Astrocyte of the cerebellum (primary cell): ENCODE measurements around the gene ARHGEF39.

ENCODE experiments used
- DNase-seq: peaks from one replicate; pipeline ENCODE4 v3.0.0-alpha.2; 2011; ENCODE audit warnings: low read depth
- H3K4me3 ChIP-seq: 2 replicates; pipeline ENCODE4 v1.5.1; 2011; ENCODE audit warnings: mild to moderate bottlenecking, low read depth, low read length, moderate library complexity
- CTCF ChIP-seq: IDR thresholded peaks from 2 replicates; pipeline ENCODE4 v1.5.1; 2012; ENCODE audit warnings: low read length, low read depth, moderate library complexity, mild to moderate bottlenecking; ENCODE audit errors: missing control alignments
- in situ Hi-C: cut with HindIII; loops from 2 replicates; pipeline ENCODE4 v1.10.0; 2017; ENCODE audit warnings: low sequenced_read_pairs

ARHGEF39 gene

DNA sequence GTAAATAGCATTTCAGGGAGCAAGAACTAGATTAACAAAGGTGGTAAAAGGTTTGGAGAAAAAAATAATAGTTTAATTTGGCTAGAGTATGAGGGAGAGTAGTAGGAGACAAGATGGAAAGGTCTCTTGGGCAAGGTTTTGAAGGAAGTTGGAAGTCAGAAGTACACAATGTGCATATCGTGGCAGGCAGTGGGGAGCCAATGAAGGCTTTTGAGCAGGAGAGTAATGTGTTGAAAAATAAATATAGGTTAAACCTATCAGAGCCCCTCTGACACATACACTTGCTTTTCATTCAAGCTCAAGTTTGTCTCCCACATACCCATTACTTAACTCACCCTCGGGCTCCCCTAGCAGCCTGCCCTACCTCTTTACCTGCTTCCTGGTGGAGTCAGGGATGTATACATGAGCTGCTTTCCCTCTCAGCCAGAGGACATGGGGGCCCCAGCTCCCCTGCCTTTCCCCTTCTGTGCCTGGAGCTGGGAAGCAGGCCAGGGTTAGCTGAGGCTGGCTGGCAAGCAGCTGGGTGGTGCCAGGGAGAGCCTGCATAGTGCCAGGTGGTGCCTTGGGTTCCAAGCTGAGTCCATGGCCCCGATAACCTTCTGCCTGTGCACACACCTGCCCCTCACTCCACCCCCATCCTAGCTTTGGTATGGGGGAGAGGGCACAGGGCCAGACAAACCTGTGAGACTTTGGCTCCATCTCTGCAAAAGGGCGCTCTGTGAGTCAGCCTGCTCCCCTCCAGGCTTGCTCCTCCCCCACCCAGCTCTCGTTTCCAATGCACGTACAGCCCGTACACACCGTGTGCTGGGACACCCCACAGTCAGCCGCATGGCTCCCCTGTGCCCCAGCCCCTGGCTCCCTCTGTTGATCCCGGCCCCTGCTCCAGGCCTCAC lies 8.4 kb upstream of the ARHGEF39 start, which contains the start of gene CA9:
CA9 (plus strand) TSS at position 797 of the 893 bp plus-strand sequence; CDS start at position 829, 32 bp downstream.
- in situ Hi-C loops = loop anchor here (10.0 kb wide), 1 partner anchor 69 kb away; the partner anchor contains the start of gene TESK1
- no peak for DNase-seq
- no peak within 1 kb of the TSS for H3K4me3 ChIP-seq
- TF ChIP-seq CTCF = no peak

DNA sequence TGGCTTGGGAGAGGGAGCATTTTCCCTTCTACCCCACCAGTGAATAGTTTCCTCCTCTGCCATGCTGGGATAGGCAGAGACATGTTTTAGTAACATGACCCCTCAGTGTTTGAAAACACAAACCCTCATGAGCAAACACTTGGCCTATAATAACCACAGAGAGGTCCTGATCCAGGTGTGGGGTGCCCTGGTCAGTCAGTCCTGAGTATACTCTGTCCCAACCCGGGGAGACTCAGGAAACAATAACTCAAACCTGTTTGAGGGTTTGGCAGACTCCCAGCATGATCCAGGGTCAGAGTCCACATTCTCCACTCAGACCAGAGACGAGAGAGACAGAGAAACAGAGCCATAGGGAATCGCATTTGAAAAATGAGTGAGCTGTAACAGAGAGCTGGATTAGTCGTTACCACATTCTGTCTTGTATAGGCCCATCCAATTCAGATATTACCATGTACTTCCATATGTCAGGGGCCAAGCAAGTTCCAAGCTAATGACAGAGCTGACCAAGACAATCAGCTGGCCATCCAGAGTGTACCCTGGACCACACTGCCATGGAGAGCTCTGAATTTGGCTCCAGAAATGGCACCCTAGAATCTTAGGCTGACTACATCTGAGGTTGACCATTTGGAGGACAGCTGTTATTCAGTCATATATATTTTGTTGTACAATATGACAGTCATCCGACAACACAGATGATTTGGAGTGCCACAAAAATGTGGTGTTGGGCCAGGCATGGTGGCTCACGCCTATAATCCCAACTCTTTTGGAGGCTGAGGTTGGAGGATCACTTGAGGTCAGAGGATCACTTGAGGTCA lies 4.5 kb upstream of the ARHGEF39 start:
- H3K4me3 ChIP-seq = no peak overlapping the region
- no peak for TF ChIP-seq CTCF
- no peak for DNase-seq
- in situ Hi-C loops = loop anchor here (10.0 kb wide), 1 partner anchor 65 kb away; the partner anchor contains the start of gene TESK1

- H3K4me3 ChIP-seq = no peak overlapping the region
- no peak for TF ChIP-seq CTCF
- no peak for DNase-seq
- in situ Hi-C loops = no loop called here
Measured at GRCh38 chr9:35667939-35668338, 2.9 kb upstream of the ARHGEF39 start.

DNA sequence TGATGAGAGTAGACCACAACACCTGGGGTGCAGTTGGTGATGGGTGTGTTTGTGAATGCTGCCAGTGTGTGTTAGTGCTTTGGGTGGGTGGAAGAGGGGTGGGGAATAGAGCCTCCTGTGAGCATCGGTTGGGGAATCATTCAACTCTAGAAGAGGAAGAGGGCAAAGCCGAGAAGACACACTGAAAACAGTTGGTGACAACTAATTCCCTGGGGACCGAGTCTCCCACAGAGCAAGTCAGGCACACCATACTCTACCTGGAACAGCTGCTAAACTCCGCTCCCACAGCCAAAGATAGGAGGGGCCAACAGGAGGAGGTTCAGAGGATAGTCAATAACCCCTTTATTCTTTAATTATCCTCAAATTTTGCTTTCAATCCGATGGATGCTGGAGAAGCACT lies 1.6 kb upstream of the ARHGEF39 start:
- in situ Hi-C loops = no loop called here
- no peak for TF ChIP-seq CTCF
- no peak overlapping the region for H3K4me3 ChIP-seq
- no peak for DNase-seq

DNA sequence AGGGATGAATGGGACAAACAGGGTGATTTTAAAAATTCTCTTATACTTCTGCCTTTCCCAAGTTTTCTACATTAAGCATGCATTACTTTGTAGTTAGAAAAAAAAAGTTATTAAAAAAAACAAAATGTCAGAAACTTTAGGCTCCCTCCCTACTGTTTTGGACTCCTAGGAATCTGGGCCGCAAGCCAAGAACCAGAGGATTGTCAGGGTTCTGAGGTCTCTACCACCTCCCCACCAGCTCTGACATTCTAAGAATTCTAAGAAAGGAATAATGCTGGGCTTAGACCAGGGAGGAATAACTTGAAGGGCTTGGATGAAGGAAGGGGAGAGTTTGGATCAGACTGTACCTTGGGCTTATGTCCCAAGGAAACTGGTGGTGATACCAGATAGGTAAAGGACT lies 1.1 kb upstream of the ARHGEF39 start:
- no peak overlapping the region for H3K4me3 ChIP-seq
- no peak for DNase-seq
- no peak for TF ChIP-seq CTCF
- in situ Hi-C loops = no loop called here

- no peak for DNase-seq
- no peak for TF ChIP-seq CTCF
- in situ Hi-C loops = no loop called here
- H3K4me3 ChIP-seq = peak overlapping the region; percentile 48
Measured at GRCh38 chr9:35665471-35665818, 450 bp upstream of the ARHGEF39 start.
